Dendritic cell treated with granulocyte-macrophage colony-stimulating factor and Interleukin-4, amounts not matched to agents 40 ng/mL and 50 ng/mL, for 4 days (primary cell): Measurements from ENCODE around the gene MYO1E.
"Not testable (repeated sequence)": the region's sequence is repeated elsewhere in the genome, so short reads cannot be mapped to it uniquely, and the experiment has no call there.

Experiments
- H3K27ac Mint-ChIP-seq: one replicate; pipeline ENCODE4 v1.8.0; 2022; ENCODE audit warnings: mild to moderate bottlenecking, mixed read lengths
- H3K27me3 Mint-ChIP-seq: one replicate; pipeline ENCODE4 v1.8.0; 2022; ENCODE audit warnings: mild to moderate bottlenecking, mixed read lengths
- H3K36me3 Mint-ChIP-seq: one replicate; pipeline ENCODE4 v1.8.0; 2022; ENCODE audit warnings: low read depth, mixed read lengths
- H3K4me1 Mint-ChIP-seq: one replicate; pipeline ENCODE4 v1.8.0; 2022; ENCODE audit warnings: low read depth, mixed read lengths
- H3K4me3 Mint-ChIP-seq: one replicate; pipeline ENCODE4 v1.8.0; 2022; ENCODE audit warnings: mild to moderate bottlenecking, moderate library complexity, mixed read lengths
- H3K9me3 Mint-ChIP-seq: one replicate; pipeline ENCODE4 v1.8.0; 2022; ENCODE audit warnings: mixed read lengths
- intact Hi-C: fragments of 100-400 bp; cut with micrococcal nuclease; formaldehyde crosslinking; loops from one replicate; pipeline ENCODE4 v1.15.0; 2022

MYO1E gene

DNA sequence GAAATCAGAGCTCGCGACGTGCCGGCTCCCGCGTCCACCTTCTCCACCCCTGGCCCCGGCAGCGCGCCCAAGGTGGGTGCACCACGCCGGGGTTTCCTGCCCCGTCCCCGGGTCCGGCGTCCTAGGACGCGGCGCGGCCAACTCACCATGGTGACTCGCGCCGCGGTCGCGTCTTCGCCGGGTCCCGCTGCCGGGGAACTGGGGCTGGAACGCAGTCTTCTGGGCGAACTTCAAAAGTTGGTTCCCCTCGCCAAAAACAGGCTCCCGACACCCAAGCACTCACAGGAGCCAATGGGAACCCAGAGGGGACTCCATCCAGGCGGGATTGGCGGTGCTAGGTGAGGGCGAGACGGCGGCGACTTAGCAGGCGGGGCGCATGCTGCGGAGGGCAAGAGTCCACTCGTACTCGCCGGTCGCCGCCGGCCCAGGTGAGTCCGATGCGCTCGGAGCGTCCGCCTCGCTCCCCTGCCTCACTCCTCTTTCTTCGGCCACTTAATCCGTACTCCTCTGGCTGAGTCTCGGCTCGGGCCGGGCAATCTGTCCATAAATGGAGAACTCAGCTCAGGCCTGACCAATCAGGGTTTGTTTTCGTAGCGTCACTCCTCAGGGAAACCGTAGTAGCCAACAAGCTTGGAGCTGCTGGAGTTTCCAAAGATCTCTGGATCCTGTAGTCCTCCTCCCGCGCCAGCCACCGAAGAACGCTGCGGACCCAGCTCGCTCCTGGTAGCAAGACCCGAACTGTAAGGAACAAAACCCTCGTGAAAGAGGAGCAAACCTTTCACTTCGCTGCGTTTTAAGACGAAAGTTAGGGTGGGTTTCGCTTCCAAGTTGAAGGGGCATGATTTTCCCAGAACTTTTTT, at the start of gene MYO1E:
Gene MYO1E (minus strand): TSS at position 520 of the 860 bp plus-strand sequence. CDS start 371 bp downstream, at position 149.
- Mint-ChIP-seq H3K4me1 (peaks cover 44% of the 10 kb centered on the region), H3K4me3 (peak within 1 kb of the TSS; percentile 91), H3K9me3 (no peaks in the 10 kb centered on the region), H3K36me3 (peaks cover 19% of the 10 kb centered on the region), H3K27ac (peak within 1 kb of the TSS; percentile 96), H3K27me3 (no peaks in the 10 kb centered on the region)
- intact Hi-C loops = loop anchor here (5.0 to 10.0 kb wide), 4 partner anchors 35 to 198 kb away; no protein-coding TSS in a partner anchor

DNA sequence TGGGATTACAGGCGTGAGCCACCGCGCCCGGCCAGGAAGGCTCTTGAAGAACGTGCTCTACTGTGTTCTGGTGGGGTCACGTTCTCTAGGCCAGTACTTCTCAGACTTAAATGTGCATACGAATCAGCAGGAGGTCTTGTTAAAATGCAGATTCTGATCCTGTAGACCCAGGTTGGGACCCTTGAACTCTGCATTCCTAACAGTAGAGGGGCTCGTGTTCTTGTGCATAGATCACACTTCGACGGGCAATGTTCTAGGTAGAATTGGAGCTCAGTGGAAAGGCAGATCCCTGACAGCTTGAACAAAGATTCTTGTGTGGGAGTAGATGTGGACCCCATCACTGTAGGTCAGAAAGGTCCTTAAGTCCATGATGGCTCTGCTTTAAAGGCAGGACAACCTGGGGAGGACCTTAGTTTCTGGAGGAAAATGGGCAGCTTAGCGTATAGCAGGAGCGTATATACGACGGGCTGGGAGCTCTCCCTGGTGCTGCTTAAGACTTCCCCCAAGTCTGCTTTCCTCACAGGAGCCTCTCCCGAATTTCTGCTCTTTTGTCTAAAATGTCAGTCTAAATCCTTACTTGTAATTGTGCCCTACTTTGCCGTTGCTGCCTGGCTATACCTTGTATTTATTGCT, 48.4 kb upstream of the MYO1E start:
- Mint-ChIP-seq H3K4me3 (no peak overlapping the region), H3K27ac (no peak overlapping the region), H3K9me3 (no peaks in the 10 kb centered on the region), H3K4me1 (peaks cover 21% of the 10 kb centered on the region), H3K36me3 (no peaks in the 10 kb centered on the region), H3K27me3 (peaks cover 41% of the 10 kb centered on the region)
- intact Hi-C loops = no loop called here

DNA sequence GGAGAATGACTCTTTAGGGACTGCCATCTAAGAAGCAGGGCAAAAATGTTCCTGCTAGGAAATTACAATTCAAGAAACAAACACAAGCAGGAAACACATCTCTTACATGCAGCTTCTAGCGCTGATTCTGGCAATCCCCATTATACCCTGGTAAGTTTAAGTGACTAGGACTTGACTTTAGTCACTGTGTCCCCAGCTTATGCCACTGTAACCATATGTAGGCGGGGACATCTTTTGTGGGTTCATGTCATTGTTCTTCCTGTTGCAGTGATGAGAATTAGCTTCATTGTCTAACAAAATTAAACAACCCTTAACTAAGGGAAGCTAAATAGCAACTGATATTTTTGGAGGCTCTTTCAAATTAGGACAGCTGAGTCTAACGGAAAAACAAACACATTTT, 47.4 kb upstream of the MYO1E start:
- Mint-ChIP-seq H3K27me3 (peaks cover 41% of the 10 kb centered on the region), H3K4me1 (peaks cover 21% of the 10 kb centered on the region), H3K27ac (no peak overlapping the region), H3K4me3 (no peak overlapping the region), H3K9me3 (no peaks in the 10 kb centered on the region), H3K36me3 (no peaks in the 10 kb centered on the region)
- intact Hi-C loops = no loop called here

DNA sequence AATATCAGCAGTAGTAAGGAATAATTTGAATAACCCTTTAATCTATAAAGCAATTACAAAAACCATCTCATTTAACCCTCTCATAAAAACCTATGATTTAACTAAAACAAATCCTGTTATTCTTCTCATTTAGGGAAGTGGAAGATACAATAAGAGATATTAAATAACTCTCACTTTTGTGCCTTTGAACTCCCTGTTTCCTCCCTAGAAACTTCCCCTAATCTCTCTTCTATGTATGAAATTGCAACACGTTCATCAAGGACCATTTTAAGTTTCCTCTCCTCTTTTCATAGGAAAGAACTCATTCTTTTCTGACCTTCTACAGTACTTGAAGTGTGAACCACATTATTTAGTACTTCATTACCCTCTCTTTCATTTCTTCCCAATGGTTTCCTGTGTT, 46.5 kb upstream of the MYO1E start:
- H3K27ac Mint-ChIP-seq = no peak overlapping the region
- no peaks in the 10 kb centered on the region for H3K9me3 Mint-ChIP-seq
- H3K4me1 Mint-ChIP-seq = peaks cover 24% of the 10 kb centered on the region

DNA sequence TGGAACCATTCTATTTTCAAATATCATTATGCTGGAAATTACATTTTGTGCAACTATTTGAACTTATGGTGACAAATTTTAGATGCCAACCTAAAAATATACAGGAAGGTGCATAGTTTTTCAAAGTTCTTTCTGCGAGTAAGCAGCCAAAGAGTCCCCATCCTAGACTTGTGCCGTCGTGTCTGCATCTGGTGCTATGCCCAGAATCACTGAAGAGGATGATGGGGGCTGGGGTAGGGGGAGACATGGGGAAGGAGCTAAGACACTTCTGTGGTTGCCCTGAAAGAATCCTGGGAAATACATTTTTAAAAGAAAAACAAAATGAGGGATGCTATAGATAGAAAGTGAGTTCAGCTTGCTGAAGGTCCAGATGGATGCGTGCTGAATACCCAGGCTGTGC, 44.1 kb upstream of the MYO1E start:
- no peaks in the 10 kb centered on the region for H3K9me3 Mint-ChIP-seq
- H3K27me3 Mint-ChIP-seq = peaks cover 37% of the 10 kb centered on the region
- peaks cover 40% of the 10 kb centered on the region for H3K4me1 Mint-ChIP-seq
- no peak overlapping the region for H3K27ac Mint-ChIP-seq
- no peak overlapping the region for H3K4me3 Mint-ChIP-seq
- intact Hi-C loops = no loop called here
- no peaks in the 10 kb centered on the region for H3K36me3 Mint-ChIP-seq

More for the DNA sequence above, 46.5 kb upstream of the MYO1E start:
- peaks cover 38% of the 10 kb centered on the region for H3K27me3 Mint-ChIP-seq
- no peak overlapping the region for H3K4me3 Mint-ChIP-seq
- H3K36me3 Mint-ChIP-seq = no peaks in the 10 kb centered on the region
- intact Hi-C loops = no loop called here

DNA sequence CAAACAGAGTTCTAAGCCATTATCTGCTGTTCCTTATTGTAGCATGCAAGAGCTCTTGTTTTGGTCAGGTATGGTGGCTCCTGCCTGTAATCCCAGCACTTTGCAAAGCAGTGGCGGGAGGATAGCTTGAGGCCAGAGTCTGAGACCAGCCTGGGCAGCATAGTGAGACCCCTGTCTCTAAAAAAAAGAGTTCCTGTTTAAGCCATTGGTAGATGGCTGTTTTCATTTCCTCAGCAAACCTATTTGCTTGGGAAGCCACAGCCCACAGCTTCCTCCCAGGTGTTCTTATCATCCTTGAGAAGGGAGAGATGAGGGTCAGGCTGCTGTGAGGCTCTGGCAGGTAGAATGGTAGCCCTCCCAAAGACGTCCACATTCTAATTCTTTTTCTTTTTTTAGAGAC, 40.9 kb upstream of the MYO1E start:
- Mint-ChIP-seq H3K4me3 (no peak overlapping the region), H3K27me3 (peaks cover 28% of the 10 kb centered on the region)
- intact Hi-C loops = no loop called here

DNA sequence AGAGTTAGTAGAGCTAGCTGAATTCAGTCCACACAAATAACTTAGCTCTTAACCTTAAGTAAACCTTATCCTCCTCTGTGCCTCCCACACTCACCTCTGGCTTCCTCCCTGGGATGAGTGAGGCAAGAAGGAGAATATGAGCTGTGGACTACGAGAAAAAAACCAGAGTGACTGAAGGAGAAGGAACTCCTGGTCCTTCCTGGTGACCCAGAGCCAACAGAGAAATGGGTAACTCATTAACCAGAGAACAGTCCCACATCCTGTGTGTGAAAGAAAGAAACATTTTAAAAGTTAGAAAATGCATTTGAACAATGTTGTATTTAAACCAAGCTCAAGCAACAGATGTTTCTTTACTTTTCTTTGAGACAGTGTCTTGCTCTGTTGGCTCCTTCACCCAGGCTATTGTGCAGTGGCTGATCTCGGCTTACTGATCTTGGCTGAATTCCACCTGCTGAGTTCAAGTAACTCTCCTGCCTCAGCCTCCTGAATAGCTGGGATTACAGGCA, 37.8 kb upstream of the MYO1E start:
- Mint-ChIP-seq H3K27ac (no peak overlapping the region), H3K4me3 (no peak overlapping the region), H3K9me3 (no peaks in the 10 kb centered on the region), H3K27me3 (peaks cover 12% of the 10 kb centered on the region), H3K36me3 (no peaks in the 10 kb centered on the region), H3K4me1 (peaks cover 81% of the 10 kb centered on the region)
- intact Hi-C loops = no loop called here

More for the DNA sequence above, 40.9 kb upstream of the MYO1E start:
- Mint-ChIP-seq H3K36me3 (no peaks in the 10 kb centered on the region), H3K4me1 (peaks cover 53% of the 10 kb centered on the region), H3K9me3 (no peaks in the 10 kb centered on the region), H3K27ac (no peak overlapping the region)

DNA sequence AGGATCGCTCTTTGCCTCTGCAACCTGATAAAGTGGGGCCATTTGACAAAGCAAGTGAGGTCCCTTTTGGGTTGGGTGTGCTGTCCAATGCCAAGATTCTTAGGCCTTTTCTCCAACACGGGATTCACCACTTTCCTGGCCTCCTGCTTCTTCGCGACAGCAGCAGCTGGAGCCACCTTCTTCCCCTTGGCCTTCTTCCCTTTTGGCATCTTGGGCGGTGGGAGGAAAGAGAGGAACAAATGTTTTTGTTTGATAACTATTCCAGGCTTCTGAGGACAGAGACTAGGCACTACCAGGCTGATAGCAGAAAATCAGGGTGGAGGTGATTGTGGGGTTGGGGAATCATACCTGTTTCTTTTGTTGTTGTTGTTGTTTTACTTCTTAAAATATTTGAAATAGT, 35.3 kb upstream of the MYO1E start:
- intact Hi-C loops = loop anchor here (5.0 kb wide), 1 partner anchor 36 kb away; the partner anchor contains the start of gene MYO1E
- no peaks in the 10 kb centered on the region for H3K36me3 Mint-ChIP-seq
- H3K4me1 Mint-ChIP-seq = peaks cover 86% of the 10 kb centered on the region
- no peak overlapping the region for H3K4me3 Mint-ChIP-seq
- H3K27ac Mint-ChIP-seq = peak overlapping the region; percentile 25
- peaks cover 6% of the 10 kb centered on the region for H3K27me3 Mint-ChIP-seq
- no peaks in the 10 kb centered on the region for H3K9me3 Mint-ChIP-seq

DNA sequence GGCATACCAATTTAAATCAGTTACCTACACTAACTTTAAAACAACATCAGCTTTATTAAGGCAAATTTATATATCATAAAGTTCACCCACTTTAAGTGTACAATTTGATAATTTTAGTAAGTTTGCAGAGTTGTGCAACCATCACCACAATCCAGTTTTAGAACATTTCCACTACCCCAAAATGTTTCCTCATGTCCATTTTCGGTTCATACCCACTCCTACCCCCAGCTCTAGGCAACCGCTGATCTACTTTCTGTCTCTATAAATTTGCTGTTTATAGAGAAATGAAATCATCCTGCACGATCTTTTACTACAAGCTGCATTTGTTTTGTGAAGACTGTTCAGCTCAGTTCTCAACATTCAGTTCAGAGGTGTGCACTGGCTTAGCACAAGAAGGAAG, 33.8 kb upstream of the MYO1E start:
- Mint-ChIP-seq H3K27me3 (no peaks in the 10 kb centered on the region), H3K36me3 (no peaks in the 10 kb centered on the region), H3K4me3 (peak overlapping the region; percentile 52), H3K4me1 (peaks cover 85% of the 10 kb centered on the region), H3K9me3 (no peaks in the 10 kb centered on the region), H3K27ac (peak overlapping the region; percentile 25)
- intact Hi-C loops = loop anchor here (5.0 kb wide), 1 partner anchor 34 kb away; the partner anchor contains the start of gene MYO1E

DNA sequence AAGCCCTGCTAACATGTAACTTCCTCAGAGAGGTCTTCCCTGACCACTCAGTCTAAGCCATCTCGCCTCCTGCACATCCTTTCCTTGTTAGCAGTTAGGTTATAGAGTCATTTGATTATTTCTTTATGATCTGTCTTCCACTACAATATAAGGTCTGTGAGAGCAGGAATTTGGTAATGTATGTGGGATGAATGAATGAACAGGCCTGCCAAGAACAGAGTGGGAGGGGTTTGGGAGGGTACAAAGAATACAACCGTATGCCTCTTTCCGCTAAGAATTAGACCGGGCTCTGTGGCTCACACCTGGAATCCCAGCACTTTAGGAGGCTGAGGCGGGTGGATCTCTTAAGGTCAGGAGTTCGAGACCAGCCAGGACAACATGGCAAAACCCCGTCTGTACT, 32.4 kb upstream of the MYO1E start:
- Mint-ChIP-seq H3K4me1 (peaks cover 83% of the 10 kb centered on the region), H3K27ac (no peak overlapping the region), H3K27me3 (no peaks in the 10 kb centered on the region), H3K9me3 (no peaks in the 10 kb centered on the region), H3K36me3 (no peaks in the 10 kb centered on the region), H3K4me3 (no peak overlapping the region)
- intact Hi-C loops = loop anchor here (5.0 kb wide), 1 partner anchor 33 kb away; the partner anchor contains the start of gene MYO1E

DNA sequence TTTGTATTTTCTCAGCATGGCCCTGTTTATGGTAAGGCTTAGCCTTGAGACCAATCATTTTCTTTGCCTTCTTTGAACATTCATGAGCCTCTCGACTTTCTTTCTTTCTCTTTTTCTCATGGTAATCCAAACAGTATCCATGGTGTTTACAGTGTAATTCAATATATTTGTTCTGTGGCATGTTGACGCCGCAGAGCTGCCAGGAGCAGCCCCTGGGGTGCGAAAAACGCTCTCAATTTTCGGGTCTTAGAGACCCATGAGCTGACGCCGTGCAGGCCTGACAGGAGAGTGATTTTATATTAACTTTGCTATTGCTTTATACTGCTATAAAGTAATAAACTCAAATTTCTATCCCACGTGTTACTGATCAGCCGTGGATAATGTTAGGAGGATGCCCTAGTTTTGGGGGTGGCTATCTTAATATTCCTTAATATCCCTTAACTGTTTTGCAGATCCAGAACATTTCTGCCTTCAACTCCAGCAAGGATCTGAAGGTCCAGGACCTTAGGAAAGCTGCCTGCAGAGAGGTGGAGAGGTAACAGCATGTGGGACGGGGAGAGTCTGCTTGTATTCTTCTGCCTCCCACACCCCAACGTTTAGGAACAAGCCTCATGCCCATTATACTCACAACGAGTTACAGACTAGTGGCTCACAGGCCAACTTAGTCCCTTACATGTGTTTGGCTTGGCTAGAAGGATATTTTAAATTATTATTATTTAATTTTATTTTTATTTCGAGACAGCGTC, 29.3 kb upstream of the MYO1E start:
- Mint-ChIP-seq H3K9me3 (no peaks in the 10 kb centered on the region), H3K27me3 (no peaks in the 10 kb centered on the region), H3K4me3 (peak overlapping the region; percentile 56), H3K27ac (peak overlapping the region; percentile 67), H3K36me3 (no peaks in the 10 kb centered on the region), H3K4me1 (peaks cover 84% of the 10 kb centered on the region)
- intact Hi-C loops = no loop called here

DNA sequence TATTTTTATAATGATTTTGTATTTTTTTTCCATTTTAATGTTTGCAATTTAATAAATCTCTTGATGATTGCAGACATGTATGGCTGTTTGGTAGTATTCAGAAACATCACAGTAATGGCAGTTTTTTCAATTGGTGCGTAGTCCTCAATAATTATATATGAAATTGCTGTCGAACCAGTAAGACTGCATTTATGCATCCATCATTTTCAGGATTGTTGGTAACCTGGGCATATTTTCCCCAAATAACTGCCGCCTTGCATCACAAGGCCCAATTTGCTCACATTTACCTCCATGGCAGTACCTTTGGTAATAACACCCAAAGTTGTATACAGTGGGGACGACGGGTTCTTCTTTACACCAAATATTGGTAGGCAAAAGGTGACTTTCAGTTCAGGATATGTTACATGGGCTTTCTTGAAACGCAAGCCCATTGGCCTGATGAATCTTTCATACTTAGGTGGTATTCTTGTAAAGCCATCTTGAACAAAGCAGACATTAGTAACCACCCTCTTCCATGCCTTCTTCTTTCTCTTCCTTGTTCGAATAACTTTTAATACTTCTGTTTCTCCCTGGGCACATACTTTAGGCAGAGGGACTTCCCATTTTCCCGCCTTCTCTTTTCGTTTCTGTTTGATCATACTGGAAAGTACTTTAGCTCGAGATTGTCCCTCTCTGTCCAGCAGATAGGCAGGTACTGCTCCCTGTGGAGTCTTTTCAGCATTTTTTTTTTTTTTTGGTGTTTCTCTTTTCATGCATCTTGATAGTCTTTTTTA, 28.6 kb upstream of the MYO1E start:
- peak overlapping the region; percentile 67 for H3K27ac Mint-ChIP-seq
- H3K4me3 Mint-ChIP-seq = peak overlapping the region; percentile 56
- intact Hi-C loops, H3K27me3 Mint-ChIP-seq, H3K36me3 Mint-ChIP-seq, H3K9me3 Mint-ChIP-seq: not testable (repeated sequence)
- peaks cover 84% of the 10 kb centered on the region for H3K4me1 Mint-ChIP-seq
